ENCODE results near the gene BTC. TPM values are rescaled to one million over a fixed set of nuclear protein-coding genes. Genes with fewer than 3 reads are reported as not detected.
"Not testable (repeated sequence)": the region's sequence is repeated elsewhere in the genome, so short reads cannot be mapped to it uniquely, and the experiment has no call there.

The BTC gene
- total RNA-seq, 2 donors from 2014 or later, result 2.9 to 3.8 TPM

DNA sequence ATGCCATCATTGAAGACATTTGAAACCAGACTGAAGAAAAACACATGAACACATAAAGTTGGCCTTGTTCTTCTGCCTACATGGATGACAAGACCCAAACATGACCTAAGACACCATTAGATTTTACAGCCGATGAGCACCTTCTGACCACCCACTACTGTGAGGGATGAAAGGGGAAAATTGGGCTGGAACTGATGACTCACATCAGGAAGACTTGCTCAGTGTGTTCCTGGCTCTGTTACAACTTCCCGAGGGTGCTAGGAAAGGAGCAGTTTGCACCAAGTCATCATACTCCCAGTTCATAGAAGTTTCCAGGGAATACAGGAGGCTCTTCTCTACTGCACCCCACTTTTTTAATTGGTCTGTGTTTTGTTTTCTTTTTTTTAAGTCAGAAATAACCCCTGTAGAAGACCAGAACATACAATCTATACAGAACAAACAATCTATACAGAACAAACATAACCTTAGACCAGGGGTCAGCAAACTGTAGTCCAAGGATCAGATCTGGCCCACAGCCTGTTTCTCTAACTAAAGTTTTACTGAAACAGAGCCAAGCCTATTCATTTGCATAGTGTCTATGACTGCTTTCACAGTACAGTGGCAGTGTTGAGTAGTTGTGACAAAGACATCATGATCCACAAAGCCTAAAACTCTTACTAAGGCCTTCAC lies 25.3 kb downstream of the BTC start:
- intact Hi-C loops (cut with DNase I), result no loop called here
- no peak for DNase-seq (ENCODE audit: low spot score)

DNA sequence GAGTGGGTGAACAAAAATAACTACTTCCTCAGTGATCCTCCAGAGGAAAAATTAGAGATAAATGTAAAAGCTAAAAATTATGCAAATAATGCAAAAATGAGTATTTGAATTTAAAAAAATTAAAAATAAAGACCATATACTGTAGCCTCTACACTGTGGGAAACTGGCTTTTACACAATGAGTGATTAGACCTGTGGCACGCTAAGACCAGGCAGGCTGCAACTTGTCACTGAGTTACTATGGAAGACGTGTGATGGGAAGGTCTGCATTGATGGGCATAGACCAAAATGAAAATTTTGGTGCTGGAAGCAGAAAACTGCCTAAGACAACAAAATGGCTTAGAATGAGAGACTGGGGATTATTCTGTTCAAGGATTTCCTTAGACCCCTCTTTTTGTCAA lies 30.2 kb downstream of the BTC start:
- DNase-seq (ENCODE audit: low spot score), result no peak
- intact Hi-C loops (cut with DNase I), result no loop called here

DNA sequence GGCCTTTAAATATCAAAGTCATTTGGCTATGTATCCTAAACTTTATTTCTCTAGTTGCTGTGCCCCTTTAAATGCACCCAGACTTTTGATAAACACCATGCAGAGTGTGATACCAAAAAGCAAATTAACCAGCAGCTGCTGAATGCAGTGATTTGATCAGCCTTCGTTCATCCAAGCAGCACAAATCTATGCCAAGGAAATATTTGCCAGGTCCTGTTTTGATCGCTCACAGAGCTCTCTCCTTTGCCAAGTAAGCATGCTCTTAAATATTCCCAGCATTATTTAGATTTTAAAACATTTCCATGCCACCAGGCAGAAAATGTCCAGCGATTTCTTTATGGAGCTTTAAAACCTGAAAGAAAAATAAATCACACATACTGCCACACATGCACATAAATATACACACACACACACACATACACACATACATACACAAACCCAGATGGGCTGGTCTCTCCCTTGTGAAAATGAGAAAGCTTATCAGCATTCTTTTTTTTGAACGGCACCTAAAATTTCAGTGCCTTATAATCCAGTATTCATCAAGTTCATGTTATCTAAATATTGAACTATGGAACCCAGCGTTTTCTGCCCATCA lies 35.7 kb downstream of the BTC start:
- DNase-seq (ENCODE audit: low spot score), result no peak
- intact Hi-C loops (cut with DNase I), result no loop called here

DNA sequence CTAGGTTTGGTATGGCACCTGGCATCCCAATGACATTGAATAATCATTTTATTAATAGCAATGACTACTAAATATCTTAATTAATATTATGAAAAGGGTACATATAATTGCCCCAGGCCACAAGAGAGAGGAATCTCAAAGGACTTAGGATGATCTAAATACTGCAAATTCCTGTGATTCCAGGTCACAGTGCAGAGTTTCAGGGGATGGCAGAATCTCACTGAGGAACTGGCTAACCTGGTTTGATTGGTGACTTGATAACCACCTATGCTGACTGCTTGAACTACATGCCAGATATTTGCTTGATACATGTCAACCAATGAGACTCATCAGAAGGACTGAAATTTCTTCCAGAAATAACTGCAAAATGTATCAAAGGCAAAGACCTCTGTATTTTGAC lies 37.2 kb downstream of the BTC start:
- DNase-seq (ENCODE audit: low spot score), result no peak

DNA sequence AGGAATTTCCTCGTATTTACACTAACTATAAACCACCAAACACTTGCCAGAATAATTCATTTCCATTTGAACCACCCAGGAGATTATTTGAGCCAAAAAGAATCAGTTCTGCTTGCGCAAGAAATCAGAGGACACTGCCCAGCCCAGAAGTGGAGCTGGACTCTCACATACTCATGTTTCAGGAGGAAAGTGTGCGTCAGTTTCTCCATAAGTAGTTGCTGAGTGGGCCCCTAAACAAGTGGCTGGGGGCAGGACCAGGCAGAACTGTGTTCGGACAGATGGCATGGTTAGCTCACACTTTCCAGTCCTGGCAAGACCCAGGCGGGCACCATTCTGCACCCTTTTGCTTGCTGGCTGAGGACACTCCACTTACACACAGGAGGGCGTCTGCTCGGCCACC lies 38.8 kb downstream of the BTC start:
- DNase-seq (ENCODE audit: low spot score), result no peak
- intact Hi-C loops (cut with DNase I), result no loop called here

More for the DNA sequence above, 37.2 kb downstream of the BTC start:
- intact Hi-C loops (cut with DNase I), result no loop called here

DNA sequence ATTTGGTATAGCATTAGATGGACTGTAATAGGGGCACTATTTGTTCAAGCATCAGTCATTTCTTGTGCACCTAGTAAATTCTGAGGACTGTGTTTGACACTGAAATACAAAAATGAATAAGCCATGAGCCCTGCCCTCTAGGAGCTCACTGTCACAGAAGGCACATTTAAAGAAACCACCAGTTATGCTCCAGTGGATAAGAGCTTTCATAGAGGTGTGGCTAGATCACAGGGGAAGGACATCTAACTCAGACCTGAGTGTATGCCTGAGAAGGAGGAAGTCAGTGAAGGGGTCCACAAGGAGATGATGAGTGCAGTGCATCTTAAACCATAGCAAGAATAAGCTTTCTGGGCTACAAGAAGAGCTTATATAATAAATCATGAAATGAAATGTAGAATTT lies 40.1 kb downstream of the BTC start:
- intact Hi-C loops (cut with DNase I), result no loop called here

DNA sequence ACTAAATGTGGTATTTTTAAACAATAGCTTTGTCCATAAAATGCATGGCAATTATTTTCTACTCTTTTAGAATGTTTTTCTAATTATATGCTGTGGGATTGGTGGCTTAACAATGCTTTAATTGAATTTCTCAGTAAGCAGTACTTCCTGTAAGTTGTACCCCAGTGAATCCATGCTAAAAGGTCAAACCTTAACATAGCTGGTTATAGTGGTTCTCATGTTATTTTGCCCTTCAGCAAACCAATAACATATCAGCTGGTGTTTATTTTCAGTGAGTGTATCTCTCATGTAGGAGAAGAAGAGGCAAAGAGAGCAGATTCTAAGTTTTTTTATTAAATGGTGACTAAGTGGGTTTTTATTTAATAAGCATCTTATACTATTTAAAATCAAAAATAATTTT lies 41.5 kb downstream of the BTC start:
- intact Hi-C loops (cut with DNase I), result no loop called here

More for the DNA sequence above, 40.1 kb downstream of the BTC start:
- DNase-seq (ENCODE audit: low spot score), result no peak

DNA sequence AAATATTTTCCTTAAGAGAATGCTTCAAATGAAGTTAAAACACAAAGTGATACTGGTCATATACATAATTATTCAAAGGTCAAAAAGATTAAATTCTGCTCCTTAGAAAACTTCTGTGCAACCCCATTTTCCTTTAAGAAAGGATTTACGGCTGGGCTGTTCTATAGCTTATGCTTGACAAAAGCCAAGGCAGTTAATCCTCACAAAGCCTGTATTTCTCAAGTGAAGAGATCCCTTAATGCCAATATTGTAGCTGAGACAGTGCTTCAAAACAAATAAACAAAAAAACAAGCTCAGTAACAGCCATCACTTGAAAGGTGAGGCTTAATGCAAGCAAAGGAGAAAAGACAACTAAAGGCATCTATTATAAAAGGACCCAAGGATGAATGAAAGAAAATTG lies 42.5 kb downstream of the BTC start:
- intact Hi-C loops (cut with DNase I), result no loop called here
- no peak for DNase-seq (ENCODE audit: low spot score)

More for the DNA sequence above, 41.5 kb downstream of the BTC start:
- DNase-seq (ENCODE audit: low spot score), result no peak

DNA sequence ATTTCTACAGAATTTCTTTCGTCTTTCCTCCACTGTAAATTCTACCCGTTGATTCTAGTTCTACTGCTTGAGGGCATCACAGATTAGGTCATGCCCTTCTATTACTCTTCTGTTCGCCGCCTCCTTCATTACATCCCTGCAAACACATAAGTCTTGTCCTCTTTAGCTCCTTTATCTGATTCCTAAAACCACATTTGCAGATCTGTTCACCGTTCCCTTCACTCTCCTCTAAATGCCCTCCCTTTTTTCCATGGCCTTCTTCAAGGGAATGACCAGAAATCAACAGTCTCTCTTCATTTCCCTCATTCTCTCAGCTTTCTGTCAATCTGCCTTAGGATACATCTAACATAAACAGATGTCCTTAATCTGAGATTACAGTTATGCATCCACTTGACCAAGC lies 43.1 kb downstream of the BTC start:
- DNase-seq (ENCODE audit: low spot score), result no peak
- intact Hi-C loops (cut with DNase I), result no loop called here

DNA sequence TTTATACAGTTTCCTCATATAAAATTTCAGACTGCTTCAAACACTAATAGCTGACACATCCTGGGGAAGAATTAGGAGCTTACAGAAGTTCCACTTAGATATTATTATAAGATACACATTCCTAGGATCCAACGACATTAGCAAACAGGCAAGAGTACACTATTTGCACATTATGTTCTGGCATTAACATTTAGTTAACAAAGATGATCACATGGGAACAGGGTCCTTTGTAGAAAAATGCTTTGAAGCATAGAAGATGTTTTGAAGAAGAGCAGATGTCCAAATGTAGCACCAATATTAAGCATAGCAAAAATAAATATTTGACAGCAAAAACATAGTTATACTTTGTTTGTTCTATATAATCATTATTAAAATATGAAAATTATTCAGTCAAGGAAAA lies 52.1 kb downstream of the BTC start:
- DNase-seq (ENCODE audit: low spot score), result no peak
- intact Hi-C loops (cut with DNase I), result no loop called here

DNA sequence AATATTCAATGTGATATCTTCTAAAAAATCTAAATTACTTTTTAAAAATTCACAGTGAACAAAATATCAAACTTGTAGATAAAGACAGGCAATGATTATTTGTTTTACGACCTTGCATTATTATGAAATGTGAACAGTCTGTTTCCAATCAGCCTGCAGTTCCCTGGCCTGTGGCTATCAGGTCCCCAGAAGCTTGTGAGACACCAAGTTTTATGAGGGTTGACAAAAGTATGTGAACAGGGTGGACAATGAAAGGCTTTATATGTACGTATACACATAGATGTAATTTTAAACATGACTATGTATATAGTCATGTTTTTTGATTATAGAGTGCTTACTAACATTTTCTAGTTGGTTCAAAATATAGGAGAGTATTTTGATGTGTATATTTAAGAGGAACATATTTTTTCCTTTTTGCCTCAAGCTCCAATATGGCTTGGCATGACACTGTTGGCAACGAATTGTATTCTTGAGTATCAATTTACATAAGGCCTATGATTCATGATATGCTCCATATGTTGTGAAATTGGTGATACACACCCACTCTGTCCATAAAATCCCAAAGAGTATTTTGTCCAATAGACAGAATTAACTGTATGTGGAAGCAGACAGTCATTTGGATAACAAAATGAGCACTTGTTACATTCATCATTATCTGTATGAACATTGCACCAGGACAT lies 55.7 kb downstream of the BTC start:
- intact Hi-C loops (cut with DNase I), result no loop called here
- DNase-seq (ENCODE audit: low spot score), result no peak

DNA sequence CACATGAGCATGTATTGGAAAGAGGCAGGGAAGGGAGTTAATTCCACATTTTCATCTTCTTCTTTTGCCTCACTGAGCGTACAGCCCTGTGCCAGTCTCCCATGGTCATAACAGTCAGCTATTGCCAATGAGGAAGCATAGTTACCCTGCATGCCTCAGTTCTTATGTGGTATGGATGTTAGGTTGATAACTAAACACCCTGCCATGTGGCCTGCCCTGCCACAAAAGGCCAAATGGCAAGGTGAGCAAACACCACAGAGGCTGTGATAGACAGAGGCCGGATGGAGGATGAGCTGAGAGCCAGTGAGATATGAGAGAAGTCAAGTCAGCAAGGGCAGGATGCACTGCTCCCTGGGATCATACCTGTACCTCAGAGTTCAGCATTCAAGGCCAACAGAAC lies 59.3 kb downstream of the BTC start:
- intact Hi-C loops (cut with DNase I), result no loop called here
- DNase-seq (ENCODE audit: low spot score), result no peak

DNA sequence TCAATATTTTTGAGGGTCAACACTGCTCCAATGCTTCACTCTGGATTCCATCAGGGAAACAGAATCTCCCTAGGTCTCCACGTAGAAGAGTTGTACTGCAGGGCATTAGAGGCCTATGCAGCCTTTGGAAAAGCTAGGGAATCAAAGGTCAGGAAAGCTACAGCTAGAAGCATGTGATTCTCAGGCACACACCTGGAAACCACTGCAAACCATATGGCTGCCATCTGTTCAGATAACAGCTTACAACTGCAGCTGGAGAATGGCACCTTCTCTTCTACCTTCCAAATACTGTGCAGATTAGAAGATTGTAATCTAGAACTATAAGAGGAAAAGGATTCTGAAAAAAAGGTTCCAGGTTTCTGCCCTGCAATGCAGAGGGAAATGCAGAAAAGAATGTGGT lies 60.6 kb downstream of the BTC start:
- intact Hi-C loops (cut with DNase I), result no loop called here
- DNase-seq (ENCODE audit: low spot score), result no peak

DNA sequence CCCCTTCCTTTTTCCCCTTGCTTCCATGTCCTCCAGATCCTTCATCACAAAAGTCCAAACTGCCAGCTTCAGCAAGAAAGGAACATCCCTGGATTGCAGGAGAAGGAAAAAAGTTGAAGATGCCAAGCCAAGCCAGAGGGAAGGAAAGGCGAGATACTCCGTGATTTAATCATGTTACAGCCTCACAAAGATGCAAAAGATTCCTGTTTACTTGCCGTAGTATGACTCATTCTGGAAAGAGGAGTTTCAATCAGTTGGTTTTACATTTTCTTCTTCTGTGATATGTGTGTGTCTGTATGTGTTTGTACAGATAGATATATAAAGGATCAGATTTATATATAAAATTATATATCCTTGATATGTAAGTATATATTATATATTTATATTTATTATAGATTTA lies 69.3 kb downstream of the BTC start:
- intact Hi-C loops (cut with DNase I), result no loop called here
- no peak for DNase-seq (ENCODE audit: low spot score)

DNA sequence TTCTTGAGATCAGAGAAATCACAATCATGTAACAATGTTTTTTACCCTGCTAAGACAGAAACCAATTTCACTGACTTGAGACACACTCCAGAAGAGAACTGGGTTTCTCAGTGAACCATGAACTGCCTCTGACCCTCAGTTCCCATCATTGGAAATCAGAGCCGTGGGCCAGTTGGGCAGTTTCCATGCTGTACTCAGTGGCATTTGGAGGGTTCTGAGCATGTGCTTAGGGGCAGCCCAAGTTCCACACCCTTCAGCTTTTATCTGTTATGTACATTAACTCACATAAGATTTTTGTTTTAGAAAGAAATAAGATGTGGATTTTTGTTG lies 77.9 kb downstream of the BTC start:
- DNase-seq (ENCODE audit: low spot score), result no peak
- intact Hi-C loops (cut with DNase I), result no loop called here

DNA sequence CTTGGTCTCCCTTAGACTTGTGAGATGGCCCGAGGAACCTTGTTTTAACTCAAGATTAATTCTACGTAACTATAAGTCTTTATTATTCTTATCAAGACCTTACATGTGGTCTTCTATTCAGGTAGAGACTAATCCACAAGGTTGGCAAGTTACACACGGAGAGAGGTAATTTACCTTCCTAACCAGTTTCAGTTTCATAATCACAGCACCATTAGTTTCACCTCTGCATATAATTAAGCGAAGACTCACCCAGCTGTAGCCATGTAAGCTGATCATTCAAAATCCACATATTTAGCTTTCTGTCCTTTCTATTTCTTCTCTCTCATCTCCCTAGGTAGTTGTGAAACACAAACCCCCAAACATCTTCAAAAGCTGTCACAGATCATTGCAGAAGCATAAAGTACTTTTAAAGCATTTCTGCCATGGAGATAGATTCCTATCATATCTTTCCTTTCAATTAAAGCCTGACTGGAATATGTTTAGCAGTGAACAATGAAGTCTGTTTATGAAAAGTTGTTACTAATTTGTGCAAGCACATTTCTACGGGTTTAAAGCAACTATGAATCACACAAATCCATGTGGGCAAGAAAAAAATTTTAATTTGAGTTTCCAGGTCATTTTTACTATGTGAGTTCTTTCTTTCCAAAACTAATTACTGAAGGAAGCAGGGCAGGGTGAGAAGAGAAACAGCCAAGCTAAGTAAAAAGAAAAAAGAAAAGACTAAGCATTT lies 78.5 kb downstream of the BTC start:
- no peak for DNase-seq (ENCODE audit: low spot score)
- intact Hi-C loops (cut with DNase I), result no loop called here

DNA sequence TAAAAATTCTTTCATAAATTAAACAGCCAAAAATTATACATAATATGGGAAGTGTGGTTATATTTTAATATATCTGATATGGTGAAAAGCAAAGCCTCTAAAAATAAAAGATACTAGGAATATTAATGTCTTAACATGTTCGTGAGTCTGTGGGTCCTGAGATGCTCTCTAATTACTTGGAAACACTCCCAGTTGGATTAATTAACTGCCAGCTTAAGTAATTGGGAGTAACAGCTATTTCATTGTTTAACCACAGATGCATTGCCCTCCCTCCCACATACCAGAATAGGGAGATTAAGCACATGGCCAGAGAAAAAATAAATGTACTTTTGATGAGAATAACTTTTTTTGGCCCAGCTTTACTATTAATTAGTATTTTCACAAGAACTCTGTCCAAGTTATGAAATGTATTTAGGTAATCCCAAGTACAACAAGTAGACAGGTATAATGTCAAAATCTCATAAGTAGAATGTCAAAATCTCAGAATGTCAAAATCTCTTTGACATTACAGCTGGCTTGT lies 79.7 kb downstream of the BTC start:
- intact Hi-C loops (cut with DNase I), result no loop called here
- DNase-seq (ENCODE audit: low spot score), result no peak

DNA sequence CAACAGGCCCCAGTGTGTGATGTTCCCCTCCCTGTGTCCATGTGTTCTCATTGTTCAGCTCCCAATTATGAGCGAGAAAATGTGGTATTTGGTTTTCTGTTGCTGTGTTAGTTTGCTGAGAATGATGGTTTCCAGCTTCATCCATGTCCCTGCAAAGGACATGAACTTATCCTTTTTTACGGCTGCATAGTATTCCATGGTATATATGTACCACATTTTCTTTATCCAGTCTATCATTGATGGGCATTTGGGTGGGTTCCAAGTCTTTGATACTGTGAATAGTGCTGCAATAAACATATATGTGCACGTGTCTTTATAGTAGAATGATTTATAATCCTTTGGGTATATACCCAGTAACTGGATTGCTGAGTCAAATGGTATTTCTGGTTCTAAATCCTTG lies 86.2 kb downstream of the BTC start:
- DNase-seq (ENCODE audit: low spot score); intact Hi-C loops (cut with DNase I): not testable (repeated sequence)

All from posterior vena cava (tissue), 2 donors.